Testis (tissue), 2 donors: ENCODE results near the gene RHOBTB3.

Experiments used
- POLR2A ChIP-seq: fragments of 450-650 bp; IDR thresholded peaks from one replicate; pipeline ENCODE4 v1.6.1; 2017; ENCODE audit warnings: antibody characterized with exemption, mild to moderate bottlenecking, moderate library complexity
- TF ChIP-seq, protein P1 (sequence below), 3 experiments: fragments of 450-650 bp in 2 of 3; fragments of 200-600 bp in 1 of 3; sonication (generic) in 1 of 3; IDR thresholded peaks; one replicate each; pipeline ENCODE4 v1.5.1; 2016 to 2019; ENCODE audit warnings: antibody characterized with exemption in 3 of 3, mild to moderate bottlenecking in 2 of 3, moderate library complexity in 1 of 3

DNA sequence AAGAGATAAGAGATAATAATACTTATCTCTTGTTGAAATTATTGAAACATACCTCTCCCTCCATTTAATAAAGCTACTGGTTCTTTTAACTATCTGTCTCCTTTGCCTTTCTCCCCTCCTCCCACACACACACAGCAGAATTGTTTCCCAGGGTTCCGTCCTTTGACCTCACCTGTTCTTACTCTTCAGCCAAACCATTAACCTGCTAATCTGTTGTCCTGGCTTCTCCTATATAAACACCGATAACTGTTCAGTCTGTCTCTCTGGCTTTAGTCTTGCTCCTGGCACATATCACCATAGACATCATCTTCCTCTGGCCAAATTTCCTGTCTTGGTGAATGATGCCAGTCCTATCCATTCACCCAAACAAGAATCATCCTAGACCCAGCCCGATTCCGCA is 7.7 kb downstream of the RHOBTB3 start:
- TF ChIP-seq, protein P1, sequence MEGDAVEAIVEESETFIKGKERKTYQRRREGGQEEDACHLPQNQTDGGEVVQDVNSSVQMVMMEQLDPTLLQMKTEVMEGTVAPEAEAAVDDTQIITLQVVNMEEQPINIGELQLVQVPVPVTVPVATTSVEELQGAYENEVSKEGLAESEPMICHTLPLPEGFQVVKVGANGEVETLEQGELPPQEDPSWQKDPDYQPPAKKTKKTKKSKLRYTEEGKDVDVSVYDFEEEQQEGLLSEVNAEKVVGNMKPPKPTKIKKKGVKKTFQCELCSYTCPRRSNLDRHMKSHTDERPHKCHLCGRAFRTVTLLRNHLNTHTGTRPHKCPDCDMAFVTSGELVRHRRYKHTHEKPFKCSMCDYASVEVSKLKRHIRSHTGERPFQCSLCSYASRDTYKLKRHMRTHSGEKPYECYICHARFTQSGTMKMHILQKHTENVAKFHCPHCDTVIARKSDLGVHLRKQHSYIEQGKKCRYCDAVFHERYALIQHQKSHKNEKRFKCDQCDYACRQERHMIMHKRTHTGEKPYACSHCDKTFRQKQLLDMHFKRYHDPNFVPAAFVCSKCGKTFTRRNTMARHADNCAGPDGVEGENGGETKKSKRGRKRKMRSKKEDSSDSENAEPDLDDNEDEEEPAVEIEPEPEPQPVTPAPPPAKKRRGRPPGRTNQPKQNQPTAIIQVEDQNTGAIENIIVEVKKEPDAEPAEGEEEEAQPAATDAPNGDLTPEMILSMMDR (IDR thresholded peaks at IDR 0.05) = no peak
- TF ChIP-seq POLR2A = no peak
